ENCODE results near the gene LILRA2. TPM values are rescaled to one million over a fixed set of nuclear protein-coding genes. Genes with fewer than 3 reads are reported as not detected.
"Not testable (repeated sequence)": the region's sequence is repeated elsewhere in the genome, so short reads cannot be mapped to it uniquely, and the experiment has no call there.

LILRA2 gene
- polyA plus RNA-seq, 1 donor from 2014 or later = not detected

DNA sequence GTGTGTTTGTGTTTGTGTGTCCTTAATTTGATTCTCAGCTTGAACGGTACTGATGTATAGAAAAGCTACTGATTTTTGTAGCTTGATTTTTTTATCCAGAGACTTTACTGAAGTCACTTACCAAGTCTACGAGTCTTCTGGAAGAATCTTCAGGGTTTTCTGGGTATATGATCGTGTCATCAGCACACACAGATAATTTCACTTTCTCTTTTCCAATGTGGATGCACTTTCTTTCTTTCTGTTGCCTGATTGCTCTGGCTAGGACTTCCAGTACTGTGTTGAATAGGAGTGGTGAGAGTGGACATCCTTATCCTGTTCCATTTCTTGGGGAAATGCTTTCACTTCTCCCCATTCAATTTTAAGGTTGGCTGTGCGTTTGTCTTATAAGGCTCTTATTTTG is 48.8 kb downstream of the LILRA2 start:
- H2AFZ ChIP-seq (ENCODE audit: low read depth, low read length) = no peak overlapping the region
- TF ChIP-seq SMC3 (conservative IDR thresholded peaks at IDR 0.05; ENCODE audit: poor library complexity) (no peak), RAD21 (conservative IDR thresholded peaks at IDR 0.05) (no peak), EP300 (conservative IDR thresholded peaks at IDR 0.05; ENCODE audit: poor library complexity, severe bottlenecking) (no peak), TAF1 (IDR thresholded peaks at IDR 0.05; ENCODE audit: low read depth) (no peak), POLR2AphosphoS5 (IDR thresholded peaks at IDR 0.05) (no peak), MXI1 (conservative IDR thresholded peaks at IDR 0.05; ENCODE audit: poor library complexity, severe bottlenecking) (no peak), EZH2 (IDR thresholded peaks at IDR 0.05; ENCODE audit: borderline replicate concordance, insufficient read depth, low read length, poor library complexity, severe bottlenecking) (no peak)
- TF ChIP-seq, protein P1, sequence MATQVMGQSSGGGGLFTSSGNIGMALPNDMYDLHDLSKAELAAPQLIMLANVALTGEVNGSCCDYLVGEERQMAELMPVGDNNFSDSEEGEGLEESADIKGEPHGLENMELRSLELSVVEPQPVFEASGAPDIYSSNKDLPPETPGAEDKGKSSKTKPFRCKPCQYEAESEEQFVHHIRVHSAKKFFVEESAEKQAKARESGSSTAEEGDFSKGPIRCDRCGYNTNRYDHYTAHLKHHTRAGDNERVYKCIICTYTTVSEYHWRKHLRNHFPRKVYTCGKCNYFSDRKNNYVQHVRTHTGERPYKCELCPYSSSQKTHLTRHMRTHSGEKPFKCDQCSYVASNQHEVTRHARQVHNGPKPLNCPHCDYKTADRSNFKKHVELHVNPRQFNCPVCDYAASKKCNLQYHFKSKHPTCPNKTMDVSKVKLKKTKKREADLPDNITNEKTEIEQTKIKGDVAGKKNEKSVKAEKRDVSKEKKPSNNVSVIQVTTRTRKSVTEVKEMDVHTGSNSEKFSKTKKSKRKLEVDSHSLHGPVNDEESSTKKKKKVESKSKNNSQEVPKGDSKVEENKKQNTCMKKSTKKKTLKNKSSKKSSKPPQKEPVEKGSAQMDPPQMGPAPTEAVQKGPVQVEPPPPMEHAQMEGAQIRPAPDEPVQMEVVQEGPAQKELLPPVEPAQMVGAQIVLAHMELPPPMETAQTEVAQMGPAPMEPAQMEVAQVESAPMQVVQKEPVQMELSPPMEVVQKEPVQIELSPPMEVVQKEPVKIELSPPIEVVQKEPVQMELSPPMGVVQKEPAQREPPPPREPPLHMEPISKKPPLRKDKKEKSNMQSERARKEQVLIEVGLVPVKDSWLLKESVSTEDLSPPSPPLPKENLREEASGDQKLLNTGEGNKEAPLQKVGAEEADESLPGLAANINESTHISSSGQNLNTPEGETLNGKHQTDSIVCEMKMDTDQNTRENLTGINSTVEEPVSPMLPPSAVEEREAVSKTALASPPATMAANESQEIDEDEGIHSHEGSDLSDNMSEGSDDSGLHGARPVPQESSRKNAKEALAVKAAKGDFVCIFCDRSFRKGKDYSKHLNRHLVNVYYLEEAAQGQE (IDR thresholded peaks at IDR 0.05; ENCODE audit: borderline replicate concordance) = no peak
- TF ChIP-seq, protein P2, sequence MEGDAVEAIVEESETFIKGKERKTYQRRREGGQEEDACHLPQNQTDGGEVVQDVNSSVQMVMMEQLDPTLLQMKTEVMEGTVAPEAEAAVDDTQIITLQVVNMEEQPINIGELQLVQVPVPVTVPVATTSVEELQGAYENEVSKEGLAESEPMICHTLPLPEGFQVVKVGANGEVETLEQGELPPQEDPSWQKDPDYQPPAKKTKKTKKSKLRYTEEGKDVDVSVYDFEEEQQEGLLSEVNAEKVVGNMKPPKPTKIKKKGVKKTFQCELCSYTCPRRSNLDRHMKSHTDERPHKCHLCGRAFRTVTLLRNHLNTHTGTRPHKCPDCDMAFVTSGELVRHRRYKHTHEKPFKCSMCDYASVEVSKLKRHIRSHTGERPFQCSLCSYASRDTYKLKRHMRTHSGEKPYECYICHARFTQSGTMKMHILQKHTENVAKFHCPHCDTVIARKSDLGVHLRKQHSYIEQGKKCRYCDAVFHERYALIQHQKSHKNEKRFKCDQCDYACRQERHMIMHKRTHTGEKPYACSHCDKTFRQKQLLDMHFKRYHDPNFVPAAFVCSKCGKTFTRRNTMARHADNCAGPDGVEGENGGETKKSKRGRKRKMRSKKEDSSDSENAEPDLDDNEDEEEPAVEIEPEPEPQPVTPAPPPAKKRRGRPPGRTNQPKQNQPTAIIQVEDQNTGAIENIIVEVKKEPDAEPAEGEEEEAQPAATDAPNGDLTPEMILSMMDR (IDR thresholded peaks at IDR 0.05; ENCODE audit: poor library complexity, severe bottlenecking) = no peak

DNA sequence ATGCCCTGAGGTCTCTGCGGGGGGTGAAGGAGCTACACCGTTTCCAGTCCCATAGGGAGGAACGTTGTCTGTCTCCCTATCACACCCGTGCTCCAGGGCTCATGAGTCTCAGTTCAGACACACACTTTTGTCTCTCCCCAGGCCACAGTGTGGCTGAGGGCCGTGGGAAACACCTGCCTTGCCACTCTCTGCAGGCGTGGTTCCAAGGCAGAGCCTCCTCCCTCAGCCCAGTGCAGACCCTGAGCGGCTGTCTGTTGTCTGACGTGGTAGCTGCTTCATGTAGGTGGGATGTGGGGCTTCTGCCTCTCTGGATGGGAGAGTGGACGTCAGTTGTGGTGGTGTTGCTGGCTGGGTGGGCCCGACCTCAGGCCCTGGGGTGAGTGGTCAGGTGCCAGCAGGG is 50.6 kb downstream of the LILRA2 start:
- H2AFZ ChIP-seq (ENCODE audit: low read depth, low read length); H3K9me2 ChIP-seq (ENCODE audit: insufficient read depth, low read length); H3K9ac ChIP-seq (ENCODE audit: low read length); H4K20me1 ChIP-seq (ENCODE audit: insufficient read depth); H3K9me3 ChIP-seq (ENCODE audit: low read length); H3F3A ChIP-seq (ENCODE audit: insufficient read depth, low read length, poor library complexity, severe bottlenecking); H3K27me3 ChIP-seq (ENCODE audit: insufficient read depth, low read depth, low read length); H3K4me2 ChIP-seq (ENCODE audit: low read length); H3K4me3 ChIP-seq (ENCODE audit: low read length); H3K27ac ChIP-seq (ENCODE audit: low read length); H3K79me2 ChIP-seq (replicated peaks; ENCODE audit: insufficient read depth, low read length); H3K36me3 ChIP-seq (ENCODE audit: insufficient read depth, low read length): not testable (repeated sequence)

More for the DNA sequence above, 48.8 kb downstream of the LILRA2 start:
- no peaks in the 10 kb centered on the region for H3K9me2 ChIP-seq (ENCODE audit: insufficient read depth, low read length)
- no peaks in the 10 kb centered on the region for H3K36me3 ChIP-seq (ENCODE audit: insufficient read depth, low read length)
- H3K9ac ChIP-seq (ENCODE audit: low read length) = no peak overlapping the region
- H3K4me3 ChIP-seq (ENCODE audit: low read length) = no peak overlapping the region
- no peaks in the 10 kb centered on the region for H4K20me1 ChIP-seq (ENCODE audit: insufficient read depth)
- H3K27ac ChIP-seq (ENCODE audit: low read length) = no peak overlapping the region
- no peaks in the 10 kb centered on the region for H3K27me3 ChIP-seq (ENCODE audit: insufficient read depth, low read depth, low read length)
- no peak overlapping the region for H3K4me2 ChIP-seq (ENCODE audit: low read length)
- no peaks in the 10 kb centered on the region for H3F3A ChIP-seq (ENCODE audit: insufficient read depth, low read length, poor library complexity, severe bottlenecking)
- H3K79me2 ChIP-seq (replicated peaks; ENCODE audit: insufficient read depth, low read length) = no peaks in the 10 kb centered on the region
- H3K9me3 ChIP-seq (ENCODE audit: low read length) = no peaks in the 10 kb centered on the region

DNA sequence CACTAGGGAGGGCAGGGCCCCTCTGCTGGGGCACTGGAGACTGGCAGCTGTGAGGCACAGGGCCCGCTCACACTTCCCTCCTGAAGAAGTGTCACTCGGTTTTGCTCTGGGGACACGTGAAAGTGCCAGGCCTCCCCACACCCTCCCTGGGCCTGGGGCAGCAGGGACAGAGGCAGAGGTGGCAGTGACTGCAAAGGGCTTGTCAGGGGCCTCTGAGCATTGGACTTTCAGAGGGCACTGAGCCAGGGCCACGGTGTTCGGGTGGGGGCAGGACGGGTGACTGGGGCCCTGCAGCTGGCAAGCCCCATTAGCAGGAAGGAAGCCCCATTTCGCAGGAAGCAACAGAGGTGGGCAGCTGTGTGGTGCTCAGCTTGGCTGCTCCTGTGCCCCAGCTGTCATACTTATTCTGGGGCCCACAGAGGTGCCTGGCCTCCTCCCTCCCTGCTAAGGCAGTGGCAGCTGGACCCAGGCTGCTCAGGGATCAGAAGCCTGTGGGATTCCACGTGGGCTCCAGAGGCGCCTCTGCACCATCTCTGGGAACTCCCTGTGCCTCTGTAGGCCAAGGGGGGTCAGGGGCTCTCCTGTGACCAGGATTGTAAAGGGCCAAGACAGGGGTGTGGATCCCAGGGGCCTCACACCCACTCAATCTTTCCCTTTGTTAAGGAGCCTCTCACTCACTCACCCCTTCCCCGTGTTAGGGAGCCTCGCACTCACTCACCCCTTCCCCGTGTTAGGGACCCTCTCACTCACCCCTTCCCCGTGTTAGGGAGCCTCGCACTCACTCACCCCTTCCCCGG is 51.5 kb downstream of the LILRA2 start:
- not testable (repeated sequence) for H3K9me2 ChIP-seq (ENCODE audit: insufficient read depth, low read length); H2AFZ ChIP-seq (ENCODE audit: low read depth, low read length); H3F3A ChIP-seq (ENCODE audit: insufficient read depth, low read length, poor library complexity, severe bottlenecking); H3K4me3 ChIP-seq (ENCODE audit: low read length); H3K27me3 ChIP-seq (ENCODE audit: insufficient read depth, low read depth, low read length); H3K36me3 ChIP-seq (ENCODE audit: insufficient read depth, low read length); H4K20me1 ChIP-seq (ENCODE audit: insufficient read depth); H3K4me2 ChIP-seq (ENCODE audit: low read length); H3K9ac ChIP-seq (ENCODE audit: low read length); H3K9me3 ChIP-seq (ENCODE audit: low read length); H3K79me2 ChIP-seq (replicated peaks; ENCODE audit: insufficient read depth, low read length); H3K27ac ChIP-seq (ENCODE audit: low read length)
